ENCODE results near the gene CD81.

DNA sequence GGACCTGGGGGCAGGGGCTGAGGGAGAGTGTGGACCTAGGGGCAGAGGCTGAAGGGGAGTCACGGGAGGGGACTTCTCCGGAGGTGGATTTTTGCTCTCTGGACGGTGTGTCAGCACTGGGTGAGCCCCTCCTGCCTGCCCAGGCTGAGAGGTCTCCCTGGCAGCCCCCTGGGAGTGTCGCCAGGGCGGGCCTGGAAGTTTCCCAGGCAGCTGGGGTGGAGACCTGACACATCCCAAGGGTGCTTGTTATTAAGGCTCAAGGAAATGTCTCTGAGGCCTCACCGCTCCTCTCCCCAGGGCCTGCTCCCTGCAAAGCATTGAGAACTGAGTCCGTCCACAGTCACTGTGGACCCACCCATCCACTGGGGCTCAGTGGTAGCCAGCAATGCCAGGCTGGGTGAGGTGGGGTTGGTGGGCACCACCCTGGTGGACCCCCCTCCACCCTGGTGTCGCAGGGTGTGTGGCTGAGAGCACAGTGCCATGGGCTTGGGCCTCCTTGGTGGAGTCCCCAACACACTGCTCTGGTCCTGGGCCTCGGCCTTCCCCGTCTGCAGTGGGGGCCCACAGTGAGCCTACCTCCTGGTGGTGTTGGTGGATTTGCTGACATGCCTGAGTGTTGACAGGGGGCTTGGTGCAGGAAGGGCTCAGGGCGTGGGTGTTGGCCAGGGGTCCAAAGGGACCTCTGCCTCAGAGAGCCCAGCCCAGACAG is 2.5 kb downstream of the CD81 start:
- TF ChIP-seq, protein P1, sequence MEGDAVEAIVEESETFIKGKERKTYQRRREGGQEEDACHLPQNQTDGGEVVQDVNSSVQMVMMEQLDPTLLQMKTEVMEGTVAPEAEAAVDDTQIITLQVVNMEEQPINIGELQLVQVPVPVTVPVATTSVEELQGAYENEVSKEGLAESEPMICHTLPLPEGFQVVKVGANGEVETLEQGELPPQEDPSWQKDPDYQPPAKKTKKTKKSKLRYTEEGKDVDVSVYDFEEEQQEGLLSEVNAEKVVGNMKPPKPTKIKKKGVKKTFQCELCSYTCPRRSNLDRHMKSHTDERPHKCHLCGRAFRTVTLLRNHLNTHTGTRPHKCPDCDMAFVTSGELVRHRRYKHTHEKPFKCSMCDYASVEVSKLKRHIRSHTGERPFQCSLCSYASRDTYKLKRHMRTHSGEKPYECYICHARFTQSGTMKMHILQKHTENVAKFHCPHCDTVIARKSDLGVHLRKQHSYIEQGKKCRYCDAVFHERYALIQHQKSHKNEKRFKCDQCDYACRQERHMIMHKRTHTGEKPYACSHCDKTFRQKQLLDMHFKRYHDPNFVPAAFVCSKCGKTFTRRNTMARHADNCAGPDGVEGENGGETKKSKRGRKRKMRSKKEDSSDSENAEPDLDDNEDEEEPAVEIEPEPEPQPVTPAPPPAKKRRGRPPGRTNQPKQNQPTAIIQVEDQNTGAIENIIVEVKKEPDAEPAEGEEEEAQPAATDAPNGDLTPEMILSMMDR (IDR thresholded peaks at IDR 0.05 in 4 of 5, conservative IDR thresholded peaks at IDR 0.05 in 1 of 5): no peak
- no peak for TF ChIP-seq POLR2A (IDR thresholded peaks at IDR 0.05)

Data from gastrocnemius medialis (tissue), 4 donors.